Fibroblast of skin of back (primary cell): Measurements from ENCODE around the gene VWA3A.
A peak's percentile ranks its signal among the peaks of the same experiment; 100 is the strongest.
"Not testable (repeated sequence)": the region's sequence is repeated elsewhere in the genome, so short reads cannot be mapped to it uniquely, and the experiment has no call there.

Experiments used
- DNase-seq: peaks from one replicate; pipeline ENCODE4 v3.0.0-alpha.2; 2013

The VWA3A gene

DNA sequence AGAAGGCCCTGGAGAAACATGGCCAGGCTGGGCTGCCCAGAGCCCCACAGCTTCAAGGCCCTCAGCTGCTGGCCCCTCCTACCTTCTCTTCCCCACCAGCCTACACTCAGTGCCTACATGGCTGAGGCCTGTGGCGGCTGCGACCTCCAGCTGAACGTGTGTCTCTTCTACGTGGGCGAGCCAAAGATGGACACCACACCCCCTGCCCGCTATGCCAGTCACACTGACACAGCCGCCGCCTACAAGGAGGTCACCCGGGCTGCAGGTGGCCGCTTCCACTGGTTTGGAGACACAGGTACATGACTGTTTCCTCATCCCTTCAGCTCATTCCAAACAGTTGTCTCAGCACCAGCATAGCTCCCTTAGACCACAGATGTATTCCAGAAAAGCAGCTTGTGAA, 40.5 kb downstream of the VWA3A start:
- no peak for DNase-seq

GRCh38 chr16:22138482-22138881, 46.1 kb downstream of the VWA3A start:
- DNase-seq = no peak

GRCh38 chr16:22139008-22139407, 46.7 kb downstream of the VWA3A start:
- no peak for DNase-seq

GRCh38 chr16:22139732-22140131, 47.4 kb downstream of the VWA3A start:
- no peak for DNase-seq

DNA sequence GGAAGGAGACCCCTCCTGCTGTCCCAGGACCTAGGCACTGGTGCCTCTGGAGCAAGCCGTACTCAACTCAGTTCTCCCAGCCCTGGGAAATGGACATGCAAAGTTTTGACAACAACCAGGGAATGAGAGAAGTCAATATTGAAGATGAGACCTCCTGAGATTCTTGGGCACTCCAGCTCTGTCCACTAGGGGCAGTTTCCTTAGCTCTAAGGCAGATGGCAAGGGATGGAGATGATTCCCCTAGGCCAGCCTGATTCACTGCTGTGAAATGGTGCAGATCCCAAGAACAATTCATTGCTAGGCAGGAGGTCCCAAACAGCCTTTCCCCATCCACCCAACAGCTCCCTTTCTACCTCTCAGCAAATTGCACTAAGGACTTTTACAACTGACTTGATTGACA, 49.4 kb downstream of the VWA3A start:
- peak; percentile 11 for DNase-seq

DNA sequence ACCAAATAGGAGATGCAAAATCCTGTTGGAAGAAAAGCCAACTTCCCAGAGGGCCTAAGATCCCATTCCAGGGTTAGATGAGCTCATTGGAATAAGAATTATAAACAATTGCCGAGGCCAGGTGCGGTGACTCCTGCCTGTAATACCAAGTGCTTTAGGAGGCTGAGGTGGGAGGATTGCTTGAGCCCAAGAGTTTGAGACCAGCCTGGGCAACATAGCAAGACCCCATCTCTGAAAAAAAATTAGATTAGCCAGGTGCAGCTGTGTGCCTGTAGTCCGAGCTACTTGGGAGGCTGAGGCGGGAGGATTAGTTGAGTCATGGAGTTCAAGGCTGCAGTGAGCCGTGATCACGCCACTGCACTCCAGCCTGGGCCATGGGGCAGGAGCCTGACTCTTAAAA, 52.2 kb downstream of the VWA3A start:
- DNase-seq = no peak

DNA sequence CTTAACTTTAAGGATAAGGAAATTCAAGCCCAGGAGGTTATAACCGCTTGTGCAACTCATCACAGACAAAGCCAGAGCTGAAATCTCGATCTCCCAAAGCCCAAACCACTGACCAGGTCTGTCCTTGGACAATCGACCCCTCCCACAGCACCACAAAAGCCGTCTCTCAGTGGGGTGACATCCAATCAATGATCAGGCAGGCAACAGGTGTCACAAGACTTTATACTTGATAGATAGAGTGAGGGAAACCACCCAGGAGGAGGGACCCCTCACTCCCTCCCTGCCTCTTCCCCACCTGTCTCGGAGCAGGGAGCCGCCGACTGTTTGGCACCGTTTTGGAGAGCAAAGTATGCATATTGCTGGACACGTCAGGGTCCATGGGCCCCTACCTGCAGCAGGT, 55.5 kb downstream of the VWA3A start:
- DNase-seq = no peak

GRCh38 chr16:22151246-22151998, 59.1 kb downstream of the VWA3A start:
- no peak for DNase-seq

DNA sequence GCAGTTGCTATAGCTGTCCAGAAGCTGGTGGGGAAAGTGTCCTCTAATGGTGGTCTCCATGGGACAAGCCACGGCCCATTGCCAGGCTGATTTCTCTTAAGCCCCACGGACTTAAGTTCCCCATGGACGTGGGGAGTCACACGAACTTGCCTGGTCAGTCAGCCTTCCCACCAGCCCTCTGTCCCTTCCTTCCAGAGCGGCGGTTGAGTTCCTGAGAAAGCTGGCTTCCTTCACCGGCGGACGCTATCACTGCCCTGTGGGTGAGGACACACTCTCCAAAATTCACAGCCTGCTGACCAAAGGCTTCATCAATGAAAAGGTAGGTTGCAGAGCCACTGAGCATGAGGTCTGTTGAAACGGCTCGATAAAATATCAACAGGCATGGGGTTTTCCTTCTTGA, 60.0 kb downstream of the VWA3A start:
- no peak for DNase-seq

- DNase-seq = not testable (repeated sequence)
Observed at GRCh38 chr16:22153078-22153477, 60.7 kb downstream of the VWA3A start.

- DNase-seq = no peak
Observed at GRCh38 chr16:22161401-22161800, 69.1 kb downstream of the VWA3A start.

DNA sequence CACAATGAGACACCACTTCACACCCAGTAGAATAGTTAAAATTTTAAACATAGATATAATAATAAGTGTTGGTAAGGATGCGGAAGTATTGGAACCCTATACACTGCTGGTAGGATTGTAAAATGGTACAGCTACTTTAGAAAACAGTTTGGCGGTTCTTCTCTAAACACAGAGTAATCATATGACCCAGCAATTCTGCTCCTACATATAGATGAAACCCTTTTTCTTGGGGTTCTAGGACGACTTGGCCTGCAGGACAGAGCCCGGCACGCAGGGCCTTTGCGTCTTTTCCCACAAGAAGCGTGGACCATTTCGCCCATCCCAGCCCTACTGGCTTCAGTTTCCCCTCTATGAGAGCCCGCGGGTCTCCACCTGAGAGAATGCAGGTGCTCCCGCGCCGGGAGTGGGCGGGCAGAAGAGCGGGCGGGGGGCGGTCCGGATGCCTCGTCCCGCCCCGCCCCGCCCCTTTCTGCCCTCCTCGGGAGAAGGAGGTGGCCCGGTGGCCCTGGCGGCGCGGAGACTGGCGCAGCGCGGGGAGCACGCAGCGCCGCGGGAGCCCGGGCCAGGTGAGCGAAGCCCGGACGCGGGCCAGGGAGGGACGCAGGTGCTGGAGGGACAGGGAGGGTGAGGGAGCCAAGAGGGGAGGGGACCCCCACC, 69.8 kb downstream of the VWA3A start, which contains the start of gene SDR42E2:
Gene SDR42E2 (plus strand): TSS at position 508 of the 657 bp plus-strand sequence. CDS start 3,077 bp downstream, outside the sequence.
- DNase-seq = no peak

DNA sequence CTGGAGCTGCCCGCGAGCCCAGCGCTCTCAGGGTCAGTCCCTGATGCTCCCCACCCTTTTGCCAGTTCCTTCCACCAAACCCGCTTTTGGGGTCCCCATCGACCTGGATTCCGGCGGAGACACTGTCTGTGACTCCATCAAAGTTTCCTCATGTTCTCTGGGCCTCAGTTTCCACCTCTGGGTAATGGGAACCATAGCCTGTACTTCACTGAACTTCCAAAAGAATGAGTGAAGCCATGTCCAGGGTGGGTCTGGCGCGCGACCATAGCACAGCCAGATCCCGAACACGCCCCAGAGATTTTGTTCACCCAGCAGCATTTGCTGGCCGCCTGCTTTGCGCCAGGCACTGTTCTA, 70.3 kb downstream of the VWA3A start:
- no peak for DNase-seq

GRCh38 chr16:22163806-22164205, 71.5 kb downstream of the VWA3A start:
- DNase-seq = no peak

- no peak for DNase-seq
Observed at GRCh38 chr16:22164482-22164881, 72.1 kb downstream of the VWA3A start.

- DNase-seq = no peak
Observed at GRCh38 chr16:22165508-22166285, 73.4 kb downstream of the VWA3A start.

- DNase-seq = no peak
Observed at GRCh38 chr16:22171953-22172352, 79.6 kb downstream of the VWA3A start.

DNA sequence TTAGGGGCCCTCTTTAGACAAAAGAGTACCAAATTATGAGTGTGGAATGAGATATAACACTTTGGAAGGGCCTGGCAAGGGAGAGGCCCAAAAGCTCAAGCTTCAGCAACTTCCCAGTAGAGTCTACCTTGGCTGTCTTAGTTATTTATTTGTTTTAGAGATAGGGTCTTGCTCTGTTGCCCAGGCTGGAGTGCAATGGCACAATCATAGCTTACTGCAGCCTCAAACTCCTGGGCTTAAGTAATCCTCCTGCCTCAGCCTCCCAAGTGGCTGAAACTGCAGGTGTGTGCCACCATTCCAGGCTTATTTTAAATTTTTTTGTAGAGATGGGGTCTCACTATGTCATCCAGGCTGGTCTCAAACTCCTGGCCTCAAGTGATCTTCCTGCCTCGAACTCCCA, 80.3 kb downstream of the VWA3A start:
- DNase-seq = not testable (repeated sequence)

DNA sequence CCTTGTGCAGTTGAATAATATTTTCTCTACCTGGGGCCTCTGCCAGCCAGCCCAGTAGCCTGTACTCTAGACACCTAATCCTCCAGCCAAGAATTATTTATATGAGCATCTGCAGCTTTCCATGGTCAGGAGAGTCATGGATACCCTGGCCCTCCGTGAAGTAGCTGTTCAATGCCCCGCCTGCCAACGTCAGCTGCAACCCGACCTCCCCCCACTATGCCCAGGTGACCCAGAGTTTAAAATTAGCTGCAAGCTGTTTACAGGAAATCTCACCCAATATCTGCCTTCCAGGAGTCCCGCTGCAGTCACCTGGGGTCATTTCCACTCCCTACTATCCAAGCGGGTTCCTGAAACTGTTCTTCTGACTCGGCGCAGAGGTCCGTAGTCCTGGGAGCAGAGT, 82.3 kb downstream of the VWA3A start:
- DNase-seq = no peak

DNA sequence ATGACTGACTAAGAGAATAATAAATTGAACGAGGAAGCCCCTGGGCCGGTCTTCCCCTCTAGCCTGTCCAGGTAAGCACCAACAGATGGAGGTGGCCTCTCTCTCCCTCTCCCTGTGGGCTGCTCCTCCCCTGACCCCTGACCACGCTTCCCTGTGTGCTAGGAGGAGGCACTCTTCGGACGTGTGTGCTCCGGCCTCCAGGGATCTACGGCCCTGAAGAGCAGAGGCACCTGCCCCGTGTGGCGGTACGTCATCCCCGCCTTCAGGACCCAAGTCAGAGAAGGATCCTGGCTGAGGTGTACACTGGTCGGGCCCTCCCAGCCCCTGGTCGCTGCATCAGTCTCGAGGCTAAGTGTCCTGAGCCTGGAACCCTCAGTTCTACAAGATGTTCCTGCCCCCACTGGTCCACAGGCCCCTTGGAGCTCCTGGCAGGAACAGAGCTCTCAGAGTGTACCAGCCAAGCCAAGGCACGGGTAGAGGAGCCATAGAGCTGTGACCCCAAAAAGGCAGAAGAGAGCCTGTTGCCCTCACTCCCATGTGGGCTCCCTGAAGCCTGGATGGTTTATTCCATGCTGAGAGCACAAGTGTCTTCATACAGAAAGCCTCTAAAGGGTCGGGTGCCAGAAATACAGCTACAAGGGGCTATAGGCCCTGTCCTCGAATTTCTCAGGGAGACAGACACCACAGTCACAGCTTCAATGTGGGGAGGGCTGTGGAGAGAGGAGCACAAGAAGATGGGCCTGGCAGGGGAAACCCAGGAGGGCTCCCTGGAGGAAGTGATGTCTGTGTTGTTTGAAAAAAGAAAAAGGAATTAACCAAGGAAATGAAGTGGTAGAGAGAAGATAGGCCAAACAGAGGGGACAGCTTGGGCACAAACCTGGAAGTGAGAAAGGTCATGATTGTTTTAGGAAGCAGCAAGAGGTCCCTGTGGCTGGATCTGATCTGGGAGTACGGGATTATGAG, 85.9 kb downstream of the VWA3A start:
- DNase-seq = no peak

DNA sequence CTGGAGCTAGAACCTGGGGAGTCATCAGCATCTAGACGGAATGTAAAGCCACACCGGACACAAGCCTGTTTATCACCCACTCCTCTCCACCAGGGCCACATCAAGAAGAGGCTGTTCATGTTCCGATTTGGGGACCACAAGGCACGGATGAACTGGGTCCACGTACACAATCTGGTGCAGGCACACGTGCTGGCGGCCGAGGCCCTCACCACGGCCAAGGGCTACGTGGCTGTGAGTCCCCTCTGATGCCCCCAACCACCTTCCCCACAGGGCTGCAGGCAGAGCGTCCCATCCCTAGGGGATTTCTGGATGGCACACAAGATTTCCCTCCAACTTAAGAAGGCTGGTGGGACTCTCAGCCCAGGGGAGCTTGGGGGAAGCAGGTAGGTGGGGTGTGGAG, 89.1 kb downstream of the VWA3A start:
- no peak for DNase-seq

GRCh38 chr16:22181843-22182242, 89.5 kb downstream of the VWA3A start:
- no peak for DNase-seq
